ENCODE data around the gene DXO.
"Not testable (repeated sequence)": the region's sequence is repeated elsewhere in the genome, so short reads cannot be mapped to it uniquely, and the experiment has no call there.

Gene DXO

GRCh38 chr6:31980195-31980876, 8.4 kb upstream of the DXO start:
- not testable (repeated sequence) for DNase-seq (ENCODE audit: low read depth)

GRCh38 chr6:31979238-31979898, 7.4 kb upstream of the DXO start:
- no peak for DNase-seq (ENCODE audit: low read depth)

DNA sequence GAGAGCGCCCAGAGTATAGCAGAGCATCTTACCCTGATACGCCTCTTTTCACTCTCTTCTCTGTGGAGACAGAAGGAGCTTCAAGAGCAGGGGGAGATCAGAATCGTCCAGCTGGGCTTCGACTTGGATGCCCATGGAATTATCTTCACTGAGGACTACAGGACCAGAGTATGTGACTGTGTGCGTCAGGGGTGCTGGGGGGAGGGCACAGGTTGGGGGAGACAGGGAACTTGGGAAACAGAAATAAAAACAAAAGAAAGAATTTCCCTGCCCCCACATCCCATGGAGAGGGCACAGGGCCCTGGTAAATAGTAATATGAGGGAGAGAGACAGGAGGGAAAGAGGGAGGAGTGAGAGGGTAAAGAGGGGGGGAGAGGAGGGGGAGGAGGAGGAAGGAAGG, 6.9 kb upstream of the DXO start:
- no peak for DNase-seq (ENCODE audit: low read depth)

DNA sequence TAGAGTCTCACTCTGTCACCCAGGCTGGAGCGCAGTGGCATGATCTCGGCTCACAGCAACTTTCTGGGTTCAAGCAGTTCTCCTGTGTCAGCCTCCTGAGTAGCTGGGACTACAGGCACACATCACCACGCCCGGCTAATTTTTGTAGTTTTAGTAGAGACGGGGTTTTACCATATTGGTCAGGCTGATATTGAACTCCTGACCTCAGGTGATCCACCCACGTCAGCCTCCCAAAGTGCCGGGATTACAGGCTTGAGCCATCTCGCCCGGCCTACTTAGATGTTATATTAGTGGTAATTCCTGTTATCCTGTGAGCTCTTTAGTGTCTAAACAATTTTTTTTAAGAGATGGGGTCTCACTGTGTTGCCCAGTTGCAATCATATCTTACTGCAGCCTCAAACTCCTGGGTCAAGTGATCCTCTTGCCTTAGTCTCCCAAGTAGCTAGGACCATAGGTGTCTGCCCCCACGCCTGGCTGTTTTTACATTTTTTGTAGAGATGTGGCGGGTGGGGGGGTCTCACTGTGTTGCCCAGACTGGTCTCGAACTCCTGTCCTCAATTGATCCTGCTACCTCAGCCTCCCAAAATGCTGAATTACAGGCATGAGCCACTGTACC, 6.0 kb upstream of the DXO start:
- no peak for DNase-seq (ENCODE audit: low read depth)

DNA sequence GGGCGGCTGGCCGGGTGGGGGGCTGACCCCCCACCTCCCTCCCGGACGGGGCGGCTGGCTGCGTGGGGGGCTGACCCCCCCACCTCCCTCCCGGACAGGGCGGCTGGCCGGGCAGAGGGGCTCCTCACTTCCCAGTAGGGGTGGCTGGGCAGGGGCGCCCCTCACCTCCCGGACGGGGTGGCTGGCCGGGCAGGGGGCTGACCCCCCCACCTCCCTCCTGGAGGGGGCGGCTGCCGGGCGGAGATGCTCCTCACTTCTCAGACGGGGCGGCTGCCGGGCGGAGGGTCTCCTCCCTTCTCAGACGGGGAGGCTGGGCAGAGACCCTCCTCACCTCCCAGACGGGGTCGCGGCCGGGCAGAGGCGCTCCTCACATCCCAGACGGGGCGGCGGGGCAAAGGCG, 4.1 kb upstream of the DXO start:
- DNase-seq (ENCODE audit: low read depth): not testable (repeated sequence)

DNA sequence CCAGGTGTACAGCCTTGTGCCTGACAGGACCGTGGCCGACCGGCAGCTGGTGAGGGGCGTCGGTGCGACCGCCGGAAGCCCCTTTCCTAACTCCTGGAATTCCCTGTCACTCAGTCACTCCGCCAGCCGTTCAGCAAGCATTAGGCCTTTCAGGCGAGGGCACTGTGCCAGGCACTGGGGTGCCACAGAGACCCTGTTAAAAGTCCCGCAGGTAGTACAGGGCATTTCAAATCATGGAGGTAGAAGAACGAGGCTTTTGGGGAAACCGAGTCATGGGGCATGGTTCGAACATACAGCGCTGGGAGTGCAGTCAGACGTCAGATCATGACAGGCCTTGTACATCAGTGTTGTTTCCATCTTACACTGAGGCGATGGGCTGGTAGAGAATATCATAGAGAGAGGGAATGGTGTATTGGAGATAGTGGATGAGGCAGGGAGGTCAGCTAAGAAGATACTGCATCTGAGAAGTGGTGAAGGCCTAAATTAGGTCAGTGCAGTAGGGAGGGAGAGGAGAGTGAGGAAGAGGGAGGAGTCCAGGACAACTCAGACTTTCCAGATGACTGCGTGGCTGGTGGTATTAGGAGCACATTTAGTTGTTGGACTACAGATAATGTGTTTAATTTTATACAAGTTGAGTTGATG, 892 bp upstream of the DXO start:
- no peak for DNase-seq (ENCODE audit: low read depth)

GRCh38 chr6:31971279-31971992, 502 bp downstream of the DXO start:
- DNase-seq (ENCODE audit: low read depth): no peak

- no peak for DNase-seq (ENCODE audit: low read depth)
Observed at GRCh38 chr6:31970604-31971271, 1.2 kb downstream of the DXO start.

DNA sequence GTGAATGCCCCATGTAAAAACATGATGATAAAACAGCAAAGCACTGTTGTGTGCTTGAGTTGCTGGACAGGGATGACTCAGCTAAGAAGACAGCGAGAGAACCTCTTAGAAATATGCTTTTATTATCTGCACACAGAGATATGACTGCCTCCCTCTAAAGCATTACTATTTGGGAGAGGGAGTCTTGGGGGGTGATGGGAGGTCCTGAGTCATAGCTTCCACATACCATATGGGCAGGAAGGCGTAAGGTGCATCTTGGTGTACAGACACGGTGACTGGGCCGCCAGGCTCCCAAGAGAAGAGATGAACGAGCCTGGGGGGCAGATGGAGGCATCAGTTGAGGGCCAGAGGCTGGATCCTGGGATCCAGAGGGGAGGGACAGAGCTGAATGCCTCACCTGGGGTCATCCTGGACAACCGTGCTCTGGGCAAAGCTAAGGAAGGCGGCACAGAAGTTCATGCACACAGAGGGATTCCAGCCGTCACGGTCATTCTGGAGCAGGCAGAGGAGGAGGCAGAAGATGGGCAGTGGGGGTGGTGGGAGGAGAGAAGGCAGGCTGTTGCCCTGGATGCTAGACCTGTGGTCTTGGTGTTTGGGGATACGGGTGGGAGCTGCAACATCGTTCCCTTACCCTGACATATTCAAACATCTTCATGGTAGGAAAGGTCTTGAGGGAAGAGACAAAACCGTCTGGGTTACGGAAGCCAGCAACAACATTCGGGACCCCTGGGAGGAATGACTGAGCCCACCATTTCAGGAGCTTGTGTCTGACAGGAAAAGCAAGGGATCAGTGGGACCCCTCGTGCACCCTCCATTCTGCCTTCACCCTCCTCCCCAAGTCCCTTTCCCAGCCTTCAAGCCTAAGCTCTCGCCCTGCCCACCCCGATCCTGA, 2.0 kb downstream of the DXO start:
- DNase-seq (ENCODE audit: low read depth): no peak

GRCh38 chr6:31968791-31969711, 2.9 kb downstream of the DXO start:
- no peak for DNase-seq (ENCODE audit: low read depth)

DNA sequence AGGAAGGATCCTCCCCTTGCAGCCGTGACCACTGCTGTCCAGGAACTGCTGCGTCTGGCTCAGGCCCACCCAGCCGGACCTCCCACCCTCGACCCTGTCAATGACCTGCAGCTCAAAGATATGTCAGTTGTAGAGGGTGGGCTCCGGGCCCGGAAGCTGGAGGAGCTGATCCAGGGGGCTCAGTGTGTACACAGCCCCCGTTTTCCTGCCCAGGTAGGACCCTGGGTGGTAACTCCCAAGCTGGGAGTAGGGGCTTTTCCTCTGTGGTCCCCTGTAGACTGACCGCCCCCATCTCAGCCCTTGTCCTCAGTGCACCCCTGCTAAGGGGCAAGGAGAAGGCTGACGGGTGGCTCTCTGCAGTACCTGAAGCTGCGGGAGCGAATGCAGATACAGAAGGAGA, 3.6 kb downstream of the DXO start:
- DNase-seq (ENCODE audit: low read depth): no peak

DNA sequence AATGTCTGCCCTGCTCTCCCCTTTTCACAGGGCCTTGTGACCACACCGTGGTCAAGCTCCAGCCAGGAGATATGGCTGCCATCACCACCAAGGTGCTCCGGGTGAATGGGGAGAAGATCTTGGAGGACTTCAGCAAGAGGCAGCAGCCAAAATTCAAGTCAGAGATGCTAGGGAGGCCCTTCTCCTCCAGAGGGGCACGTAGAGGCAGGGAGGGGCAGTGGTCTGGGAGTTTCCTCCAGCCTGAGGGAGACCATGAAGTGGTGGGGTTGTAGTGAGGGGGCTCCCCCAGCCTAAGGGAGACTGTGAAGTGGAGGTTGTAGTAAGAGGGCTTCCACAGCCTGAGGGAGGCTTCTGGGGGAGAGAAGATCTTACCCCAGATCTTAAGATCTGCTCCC, 4.0 kb downstream of the DXO start:
- DNase-seq (ENCODE audit: low read depth): no peak

DNA sequence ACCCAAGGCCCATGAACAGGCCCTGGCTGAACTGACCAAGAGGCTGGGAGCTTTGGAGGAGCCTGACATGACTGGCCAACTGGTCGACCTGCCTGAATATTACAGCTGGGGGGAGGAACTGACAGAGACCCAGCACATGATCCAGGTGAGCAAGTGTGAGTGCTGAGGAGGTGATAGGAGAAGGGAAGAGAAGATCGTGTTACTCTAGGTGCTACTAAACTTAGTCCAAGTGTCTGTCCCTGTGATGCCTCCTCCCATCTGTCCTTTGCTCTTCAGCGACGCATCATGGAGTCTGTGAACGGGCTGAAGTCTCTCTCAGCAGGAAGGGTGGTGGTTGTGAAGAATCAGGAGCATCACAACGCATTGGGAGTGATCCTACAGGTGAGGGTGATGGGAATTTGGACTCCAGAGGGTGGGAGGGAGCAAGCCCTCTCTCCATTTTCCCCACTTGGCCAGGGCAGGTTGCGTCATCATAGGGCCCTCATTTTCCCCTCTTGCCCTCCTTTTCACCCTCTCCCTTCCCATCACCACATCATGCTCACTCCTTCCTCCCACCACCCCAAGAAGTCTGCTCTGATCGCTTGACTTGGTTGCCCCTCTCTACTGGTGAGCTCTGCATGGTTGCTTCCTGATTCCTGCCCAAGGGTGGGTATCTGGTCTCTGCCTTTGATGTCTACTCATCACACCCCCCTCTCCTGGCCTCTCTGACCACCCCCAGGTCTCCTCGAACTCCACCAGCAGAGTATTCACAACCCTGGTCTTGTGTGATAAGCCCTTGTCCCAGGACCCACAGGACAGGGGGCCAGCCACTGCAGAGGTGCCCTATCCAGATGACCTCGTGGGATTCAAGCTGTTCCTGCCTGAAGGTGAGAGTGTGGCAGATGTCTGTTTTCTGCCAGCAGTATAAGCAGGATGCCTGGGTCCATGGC, 4.7 kb downstream of the DXO start:
- DNase-seq (ENCODE audit: low read depth): no peak

GRCh38 chr6:31966506-31966905, 5.4 kb downstream of the DXO start:
- no peak for DNase-seq (ENCODE audit: low read depth)

DNA sequence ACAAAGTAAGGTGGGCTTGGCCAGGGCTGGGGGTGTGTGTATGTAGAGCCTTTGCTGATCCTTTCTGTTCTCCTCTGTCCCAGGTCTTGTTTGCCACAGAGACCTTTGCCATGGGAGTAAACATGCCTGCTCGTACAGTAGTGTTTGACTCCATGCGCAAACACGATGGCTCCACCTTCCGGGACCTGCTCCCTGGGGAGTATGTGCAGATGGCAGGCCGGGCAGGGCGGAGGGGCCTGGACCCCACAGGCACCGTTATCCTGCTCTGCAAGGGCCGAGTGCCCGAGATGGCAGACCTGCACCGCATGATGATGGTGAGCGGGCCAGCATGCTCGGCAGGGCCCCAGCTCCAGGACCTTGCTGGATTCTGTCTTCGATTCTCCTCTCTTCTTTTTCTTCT, 6.2 kb downstream of the DXO start:
- DNase-seq (ENCODE audit: low read depth): no peak

DNA sequence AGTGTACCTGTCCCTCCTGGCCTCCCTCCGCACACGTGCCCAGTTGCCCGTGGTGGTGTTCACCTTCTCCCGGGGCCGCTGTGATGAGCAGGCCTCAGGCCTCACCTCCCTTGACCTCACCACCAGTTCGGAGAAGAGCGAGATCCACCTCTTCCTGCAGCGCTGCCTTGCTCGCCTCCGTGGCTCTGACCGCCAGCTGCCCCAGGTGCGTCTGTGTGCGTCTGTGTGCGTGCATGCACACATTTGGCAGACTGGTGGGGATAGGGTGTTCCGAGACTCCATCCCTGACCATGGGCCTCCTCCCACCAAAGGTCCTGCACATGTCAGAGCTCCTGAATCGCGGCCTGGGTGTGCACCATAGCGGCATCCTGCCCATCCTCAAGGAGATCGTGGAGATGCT, 8.0 kb downstream of the DXO start:
- DNase-seq (ENCODE audit: low read depth): no peak

- DNase-seq (ENCODE audit: low read depth): no peak
Observed at GRCh38 chr6:31961616-31962015, 10.3 kb downstream of the DXO start.

Data from stimulated activated CD8-positive, alpha-beta memory T cell treated with anti-CD3 and anti-CD28 coated beads, Interleukin-15, amount 100 ng/mL, for 1 hour (primary cell).